Tibial nerve (tissue), 3 donors: ENCODE measurements around the gene ENPP6.

ENCODE experiments used
- EP300 ChIP-seq, 2 donors: sonication (generic); formaldehyde crosslinking; IDR thresholded peaks; one replicate each; pipeline ENCODE4 v1.6.1; 2017; ENCODE audit warnings: antibody characterized with exemption in 2 of 2, mild to moderate bottlenecking in 1 of 2
- POLR2A ChIP-seq, 2 donors: fragments of 450-650 bp; IDR thresholded peaks; one replicate each; pipeline ENCODE4 v1.6.1; 2017; ENCODE audit warnings: antibody characterized with exemption in 2 of 2, mild to moderate bottlenecking in 2 of 2, moderate library complexity in 2 of 2

DNA sequence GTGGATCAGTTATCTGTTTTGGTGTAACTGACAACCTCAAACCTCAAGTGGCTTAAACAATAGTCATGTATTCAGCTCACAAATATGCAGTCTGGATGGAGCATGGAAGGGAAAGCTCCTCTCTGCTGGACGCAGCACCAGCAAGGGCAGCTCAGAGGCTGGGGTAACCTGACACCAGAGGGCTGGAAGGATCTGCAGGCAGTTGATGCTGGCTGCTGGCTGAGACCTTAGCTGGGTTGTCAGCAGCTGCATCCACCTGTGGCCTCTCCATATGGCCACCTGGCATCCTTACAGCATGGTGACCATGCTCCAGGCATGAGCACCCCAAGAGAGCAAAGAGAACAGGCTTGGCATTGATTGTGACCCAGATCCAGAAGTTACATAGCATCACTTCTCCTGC lies 46.7 kb downstream of the ENPP6 start:
- TF ChIP-seq EP300 (IDR thresholded peaks at IDR 0.05) (no peak), POLR2A (IDR thresholded peaks at IDR 0.05) (no peak)
